ENCODE results near the gene NKTR. TPM values are rescaled to one million over a fixed set of nuclear protein-coding genes. Genes with fewer than 3 reads are reported as not detected.

Gene NKTR
- total and polyA plus RNA-seq, 7 donors = 1.8 to 130 (median 81.3) TPM

- intact Hi-C loops (cut with DNase I) = no loop called here
- 85 to 87% methylated on average over 18 of the region's 18 CpGs for WGBS, 2 donors
- TF ChIP-seq POLR2A (IDR thresholded peaks at IDR 0.05) (no peak), CTCF (IDR thresholded peaks at IDR 0.05) (no peak), POLR2AphosphoS5 (IDR thresholded peaks at IDR 0.05) (no peak), EP300 (IDR thresholded peaks at IDR 0.05) (no peak)
- H3K9me3 ChIP-seq = no peaks in the 10 kb centered on the region
- H3K27me3 ChIP-seq = no peaks in the 10 kb centered on the region
- DNase-seq = no peak
- H3K4me1 ChIP-seq = no peaks in the 10 kb centered on the region
- no peak overlapping the region for H3K27ac ChIP-seq
- H3K4me3 ChIP-seq = no peak overlapping the region
- H3K36me3 ChIP-seq = no peaks in the 10 kb centered on the region
Measured at GRCh38 chr3:42697289-42698051, 97.0 kb downstream of the NKTR start.

Other genes starting within 250 kb of the NKTR start
- gene LYZL4, start 190.1 kb upstream of the NKTR start, total RNA-seq = not detected
- gene LYZL4, start 190.1 kb upstream of the NKTR start, polyA plus RNA-seq = not detected
- 1 to 10 TPM; 2.6 to 9.6 (median 5.8) TPM for gene VIPR1, start 98.0 kb upstream of the NKTR start, total RNA-seq
- gene VIPR1, start 98.0 kb upstream of the NKTR start, polyA plus RNA-seq = 10 to 100 TPM; 24.5 to 50.6 (median 43.8) TPM
- 10 to 100 TPM; 48.5 to 89.2 (median 57.2) TPM for gene SEC22C, start 18.7 kb upstream of the NKTR start, total RNA-seq
- gene SEC22C, start 18.7 kb upstream of the NKTR start, polyA plus RNA-seq = 10 to 100 TPM in 2 of 3 donors, 1 to 10 TPM in 1; 8.4 to 18.2 (median 11.3) TPM
- 10 to 100 TPM in 2 of 4 donors, 1 to 10 TPM in 2; 9.1 to 27.0 (median 12.8) TPM for gene SS18L2, start 9.8 kb upstream of the NKTR start, total RNA-seq
- 10 to 100 TPM; 36.6 to 67.3 (median 41.5) TPM for gene SS18L2, start 9.8 kb upstream of the NKTR start, polyA plus RNA-seq
- 10 to 100 TPM; 34.9 to 74.8 (median 56.9) TPM for gene ZBTB47, start 53.0 kb downstream of the NKTR start, total RNA-seq
- gene ZBTB47, start 53.0 kb downstream of the NKTR start, polyA plus RNA-seq = 10 to 100 TPM in 1 of 3 donors, 1 to 10 TPM in 2; 6.2 to 21.0 (median 9.5) TPM
- gene KLHL40, start 84.9 kb downstream of the NKTR start, total RNA-seq = under 1 TPM in 1 of 4 donors, not detected in 3; under 0.01 TPM
- not detected for gene KLHL40, start 84.9 kb downstream of the NKTR start, polyA plus RNA-seq
- not detected for gene HHATL, start 102.1 kb downstream of the NKTR start, total RNA-seq
- gene HHATL, start 102.1 kb downstream of the NKTR start, polyA plus RNA-seq = 1 to 10 TPM in 1 of 3 donors, under 1 TPM in 1, not detected in 1; 0.31 to 1.4 TPM
- 1 to 10 TPM in 3 of 4 donors, not detected in 1; 1.3 to 3.9 (median 1.8) TPM for gene CCDC13, start 172.6 kb downstream of the NKTR start, total RNA-seq
- gene CCDC13, start 172.6 kb downstream of the NKTR start, polyA plus RNA-seq = under 1 TPM; 0.60 to 0.85 (median 0.69) TPM
- gene HIGD1A, start 203.8 kb downstream of the NKTR start, total RNA-seq = 100 to 1,000 TPM; 127 to 272 (median 176) TPM
- 1,000 to 10,000 TPM in 1 of 3 donors, 100 to 1,000 TPM in 2; 314 to 1,597 (median 947) TPM for gene HIGD1A, start 203.8 kb downstream of the NKTR start, polyA plus RNA-seq
- 1 to 10 TPM; 1.5 to 8.6 (median 4.0) TPM for gene ACKR2, start 208.8 kb downstream of the NKTR start, total RNA-seq
- 1 to 10 TPM; 1.2 to 3.3 (median 1.2) TPM for gene ACKR2, start 208.8 kb downstream of the NKTR start, polyA plus RNA-seq